Measurements from ENCODE around the gene TRAPPC13.
A peak's percentile ranks its signal among the peaks of the same experiment; 100 is the strongest.
"Not testable (repeated sequence)": the region's sequence is repeated elsewhere in the genome, so short reads cannot be mapped to it uniquely, and the experiment has no call there.

TRAPPC13 gene

GRCh38 chr5:65624571-65625555, at the start of gene TRAPPC13, which contains the start of gene SHLD3:
Gene TRAPPC13 (plus strand): TSS chr5:65625027. CDS start chr5:65625061, 34 bp downstream.
Gene SHLD3 (plus strand): TSS chr5:65625027. CDS start chr5:65629588, 4,561 bp downstream.
- peak within 1 kb of the TSS; percentile 67 to 91 (median 83) for H3K27ac ChIP-seq

DNA sequence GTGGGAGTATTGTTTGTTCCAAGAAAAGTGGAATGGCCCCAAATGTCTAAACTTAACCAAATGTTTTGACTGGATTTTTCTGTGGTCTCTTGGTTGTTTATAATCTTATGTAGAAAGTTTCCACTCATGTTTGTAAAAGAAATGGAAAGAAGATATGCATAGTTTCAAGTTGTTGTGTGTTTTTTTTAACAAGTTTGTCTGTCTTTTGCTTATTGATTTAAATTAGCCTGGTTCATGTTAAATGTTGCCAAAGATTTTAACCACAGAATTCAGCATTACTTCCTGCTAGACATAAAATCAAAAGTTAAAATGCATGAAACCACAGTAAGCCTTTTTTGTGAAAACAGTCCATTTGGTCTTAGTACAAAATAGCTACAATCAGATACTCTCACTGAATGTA, 47.7 kb upstream of the TRAPPC13 start:
- Histone ChIP-seq H3K27ac (no peak overlapping the region), H3K4me3 (no peak overlapping the region)

More at GRCh38 chr5:65624571-65625555, at the start of gene TRAPPC13, which contains the start of gene SHLD3:
- peak within 1 kb of the TSS; percentile 71 to 93 (median 77) for H3K4me3 ChIP-seq

- no peak overlapping the region for H3K27ac ChIP-seq
- no peak overlapping the region for H3K4me3 ChIP-seq
Measured at GRCh38 chr5:65588694-65589093, 36.1 kb upstream of the TRAPPC13 start.

- not testable (repeated sequence) for H3K27ac ChIP-seq, H3K4me3 ChIP-seq
Measured at GRCh38 chr5:65601761-65602160, 23.1 kb upstream of the TRAPPC13 start.

DNA sequence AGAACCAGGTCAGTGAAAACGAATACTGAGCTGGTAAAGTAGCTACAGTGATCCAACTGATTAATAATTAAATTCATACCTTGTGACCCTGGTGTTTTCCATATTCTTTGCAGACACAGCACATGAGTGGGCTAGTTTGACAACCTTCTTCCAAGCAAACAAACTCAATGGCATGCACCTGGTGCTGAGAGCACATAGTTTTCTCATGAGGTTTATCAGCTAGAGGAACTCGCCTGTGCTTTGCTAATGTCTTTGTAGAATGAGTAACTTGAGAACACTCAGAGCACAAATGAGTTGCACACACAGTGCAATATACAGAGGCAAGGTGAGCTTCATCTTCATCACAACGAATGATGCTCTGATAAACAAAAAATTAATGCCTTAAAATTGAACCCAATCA, 13.3 kb upstream of the TRAPPC13 start:
- no peak overlapping the region for H3K27ac ChIP-seq
- H3K4me3 ChIP-seq, result no peak overlapping the region

GRCh38 chr5:65612298-65612907, 12.4 kb upstream of the TRAPPC13 start:
- H3K4me3 ChIP-seq, result no peak overlapping the region
- H3K27ac ChIP-seq, result no peak overlapping the region

DNA sequence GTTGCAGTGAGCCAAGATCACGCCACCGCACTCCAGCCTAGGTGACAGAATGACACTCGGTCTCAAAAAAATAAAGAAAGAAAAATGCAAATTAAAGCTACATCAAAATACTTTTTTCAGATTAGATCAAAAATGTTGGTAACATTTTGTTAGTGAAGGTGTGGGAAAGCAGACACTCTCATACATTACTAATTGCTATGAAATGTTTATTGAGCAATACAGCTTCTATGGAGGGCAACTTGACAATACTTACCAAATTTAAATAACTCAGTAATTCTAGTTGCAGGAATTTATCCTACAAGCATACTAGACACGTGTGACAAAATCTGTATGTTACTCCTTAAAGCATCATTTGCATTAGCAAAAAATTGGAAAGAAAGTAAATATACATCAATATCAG, 4.8 kb upstream of the TRAPPC13 start:
- H3K27ac ChIP-seq, result no peak overlapping the region
- H3K4me3 ChIP-seq, result no peak overlapping the region

DNA sequence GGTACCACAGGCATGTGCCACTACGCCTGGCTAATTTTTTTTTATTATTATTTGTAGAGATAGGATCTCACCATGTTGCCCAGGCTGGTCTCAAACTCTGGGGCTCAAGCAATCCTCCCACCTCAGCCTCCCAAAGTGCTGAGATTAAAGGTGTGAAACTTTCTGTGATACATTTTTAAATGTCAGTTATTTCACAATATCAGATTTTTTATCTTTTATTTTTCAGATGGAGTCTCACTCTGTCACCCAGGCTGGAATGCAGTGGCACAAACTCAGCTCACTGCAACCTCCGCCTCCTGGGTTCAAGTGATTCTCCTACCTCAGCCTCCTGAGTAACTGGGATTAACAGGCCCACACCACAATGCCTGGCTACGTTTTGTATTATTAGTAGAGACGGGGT, 2.9 kb upstream of the TRAPPC13 start:
- not testable (repeated sequence) for H3K27ac ChIP-seq, H3K4me3 ChIP-seq

DNA sequence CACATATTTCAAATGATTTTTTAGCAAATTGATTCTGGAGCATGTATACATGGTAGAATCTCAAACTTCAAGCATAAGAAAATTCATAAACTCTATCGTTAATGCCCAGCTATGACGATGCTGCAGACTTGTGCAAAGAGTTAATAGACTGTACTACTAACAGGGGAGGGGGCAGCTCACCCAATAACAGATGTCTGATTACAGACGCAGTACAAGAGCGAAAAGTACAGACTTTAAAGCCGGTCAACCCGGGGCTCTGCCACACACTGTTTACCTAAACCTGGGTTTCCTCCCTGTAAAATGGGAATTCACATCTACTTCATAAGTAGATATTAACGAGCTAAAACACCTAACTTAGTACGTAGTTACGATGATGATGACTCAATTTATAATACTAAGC, 1.3 kb upstream of the TRAPPC13 start:
- peak overlapping the region in 19 of 21 experiments; percentile 67 to 91 (median 83) for H3K27ac ChIP-seq
- peak overlapping the region; percentile 71 to 93 (median 77) for H3K4me3 ChIP-seq

DNA sequence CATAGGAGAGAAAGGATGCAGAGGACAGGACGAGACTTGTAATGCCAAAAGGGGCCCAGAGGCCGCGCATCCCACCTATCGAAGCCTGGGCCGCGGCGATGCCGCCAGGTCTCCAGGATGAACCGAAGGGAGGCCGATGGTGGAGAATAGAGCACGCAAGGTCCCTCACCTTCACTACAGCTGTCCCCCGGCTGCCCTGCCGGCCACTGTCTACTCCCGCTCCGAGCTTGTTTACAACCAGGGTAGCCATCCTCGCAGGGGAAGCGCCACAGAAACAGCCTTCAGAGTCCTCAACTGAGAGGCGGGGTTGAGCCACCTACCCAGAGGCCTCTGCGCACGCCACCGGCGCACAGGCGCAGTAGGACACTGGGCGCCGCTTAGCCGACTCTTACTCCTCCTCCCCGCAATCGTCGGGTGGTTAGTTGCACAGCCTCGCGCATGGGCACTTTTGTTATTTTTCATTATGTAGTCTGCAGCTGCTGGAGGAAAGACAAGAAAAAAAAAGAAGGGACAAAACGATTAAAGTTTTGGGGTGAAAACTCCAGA, 729 bp upstream of the TRAPPC13 start, which contains the start of gene TRIM23:
TRIM23 (minus strand) TSS at position 309 of the 546 bp plus-strand sequence; CDS start at position 250, 59 bp downstream.
- Histone ChIP-seq H3K27ac (peak within 1 kb of the TSS; percentile 67 to 91 (median 83)), H3K4me3 (peak within 1 kb of the TSS; percentile 71 to 93 (median 77))

DNA sequence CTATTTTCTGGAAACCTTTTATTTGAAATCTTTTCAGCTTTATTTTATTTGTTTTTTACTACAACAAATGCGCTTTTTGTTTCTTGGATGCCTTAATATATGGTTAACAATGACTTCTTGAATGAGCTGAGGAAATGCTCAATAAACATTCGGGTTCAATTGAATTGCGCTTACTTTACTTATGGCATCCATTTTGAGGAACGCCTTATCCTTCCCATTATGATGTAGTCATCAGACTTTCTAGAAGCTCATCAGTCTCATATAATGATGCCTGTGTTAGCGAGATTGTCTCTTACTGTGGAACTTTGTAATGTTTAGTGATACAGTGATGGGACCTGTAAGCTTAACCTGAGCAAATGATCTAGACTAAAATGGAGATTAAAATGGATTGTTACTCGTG, 916 bp downstream of the TRAPPC13 start:
- Histone ChIP-seq H3K4me3 (peak overlapping the region; percentile 71 to 93 (median 77)), H3K27ac (peak overlapping the region in 12 of 21 experiments; percentile 67 to 91 (median 84))

GRCh38 chr5:65630981-65631380, 6.2 kb downstream of the TRAPPC13 start:
- no peak overlapping the region for H3K4me3 ChIP-seq
- H3K27ac ChIP-seq, result no peak overlapping the region

DNA sequence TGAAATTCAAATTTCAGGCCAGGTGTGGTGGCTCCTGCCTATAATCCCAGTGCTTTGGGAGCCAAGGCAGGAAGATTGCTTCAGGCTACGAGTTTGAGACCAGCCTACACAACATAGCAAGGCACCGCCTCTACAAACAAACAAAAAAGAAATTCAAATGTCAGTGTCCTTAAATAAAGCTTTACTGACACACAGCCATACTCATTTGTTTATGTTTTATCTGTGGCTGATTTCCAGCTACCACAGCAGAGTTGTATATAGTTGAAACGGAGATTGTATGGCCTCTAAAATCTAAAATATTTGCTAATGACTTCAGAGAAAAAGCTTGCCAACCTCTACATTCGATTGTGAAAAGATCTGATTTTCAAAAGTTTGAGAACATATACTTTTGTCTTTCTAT, 15.4 kb downstream of the TRAPPC13 start:
- Histone ChIP-seq H3K27ac (no peak overlapping the region), H3K4me3 (no peak overlapping the region)

DNA sequence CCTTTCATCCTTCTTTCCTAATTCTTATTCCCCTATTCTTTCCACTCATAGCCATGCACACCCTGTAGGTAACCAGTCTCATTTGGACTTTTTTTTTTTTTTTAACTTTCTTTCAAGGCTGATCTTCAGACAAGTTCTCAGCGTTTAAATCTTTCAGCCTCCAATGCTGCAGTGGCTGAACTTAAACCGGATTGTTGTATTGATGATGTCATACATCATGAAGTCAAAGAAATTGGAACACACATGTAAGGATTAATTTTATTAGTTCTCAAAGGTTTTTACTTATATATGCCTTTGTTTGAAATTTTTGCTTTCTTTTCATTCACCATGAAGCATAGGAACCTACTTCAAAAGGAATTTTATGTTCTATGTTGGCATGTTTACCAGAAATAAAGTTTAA, 22.1 kb downstream of the TRAPPC13 start:
- no peak overlapping the region for H3K27ac ChIP-seq
- H3K4me3 ChIP-seq, result no peak overlapping the region

GRCh38 chr5:65647941-65648340, 23.1 kb downstream of the TRAPPC13 start:
- H3K4me3 ChIP-seq, result no peak overlapping the region
- H3K27ac ChIP-seq, result no peak overlapping the region

DNA sequence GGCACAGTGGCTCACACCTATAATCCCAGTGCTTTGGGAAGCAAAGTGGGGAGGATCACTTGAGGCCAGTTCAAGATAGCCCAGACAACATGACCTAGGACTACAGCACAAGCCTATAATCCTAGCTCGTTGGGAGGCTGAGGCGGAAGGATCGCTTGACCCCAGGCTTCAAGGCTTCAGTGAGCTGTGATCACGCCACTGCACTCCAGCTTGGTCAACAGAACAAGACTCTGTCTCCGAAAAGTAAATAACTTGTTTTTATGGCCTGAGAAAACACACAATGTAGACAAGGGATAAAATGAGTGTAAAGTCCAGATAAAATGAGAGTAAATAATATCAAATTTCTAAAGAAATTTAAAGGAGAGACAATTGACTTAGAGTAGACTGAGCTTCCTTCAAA, 26.3 kb downstream of the TRAPPC13 start:
- Histone ChIP-seq H3K4me3 (no peak overlapping the region), H3K27ac (no peak overlapping the region)

GRCh38 chr5:65654713-65655112, 29.9 kb downstream of the TRAPPC13 start:
- H3K27ac ChIP-seq, result no peak overlapping the region
- no peak overlapping the region for H3K4me3 ChIP-seq

DNA sequence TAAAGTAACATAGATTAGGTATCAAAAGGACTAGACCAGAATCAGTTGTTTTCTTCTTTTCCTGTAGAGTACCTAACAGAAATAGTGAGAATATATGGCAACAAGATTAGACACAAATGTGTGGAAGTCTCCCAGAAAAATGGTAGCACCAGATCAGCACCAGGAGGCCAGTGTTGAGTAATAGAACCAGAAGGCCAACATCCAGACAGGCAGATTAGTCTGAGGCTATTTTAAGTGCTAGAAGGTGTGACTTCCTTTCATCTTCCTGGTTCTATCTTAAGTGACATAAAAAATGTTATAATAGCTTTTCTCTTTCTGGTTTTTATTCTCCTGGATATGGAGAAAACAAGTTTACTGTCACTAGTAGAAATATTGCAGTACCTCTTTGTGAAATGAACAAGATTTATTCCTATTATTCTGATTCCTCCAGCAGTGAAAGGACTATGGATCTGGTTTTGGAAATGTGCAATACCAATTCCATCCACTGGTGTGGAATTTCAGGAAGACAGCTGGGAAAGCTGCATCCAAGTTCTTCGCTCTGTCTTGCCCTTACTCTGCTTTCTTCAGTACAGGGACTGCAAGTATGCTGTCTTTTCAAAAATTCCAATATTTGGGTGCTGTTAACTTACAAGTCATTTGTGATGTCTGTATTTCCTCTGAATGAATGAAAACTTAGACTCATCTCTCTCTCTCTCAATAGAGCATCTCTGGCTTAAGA, 39.1 kb downstream of the TRAPPC13 start:
- Histone ChIP-seq H3K4me3 (no peak overlapping the region), H3K27ac (no peak overlapping the region)

DNA sequence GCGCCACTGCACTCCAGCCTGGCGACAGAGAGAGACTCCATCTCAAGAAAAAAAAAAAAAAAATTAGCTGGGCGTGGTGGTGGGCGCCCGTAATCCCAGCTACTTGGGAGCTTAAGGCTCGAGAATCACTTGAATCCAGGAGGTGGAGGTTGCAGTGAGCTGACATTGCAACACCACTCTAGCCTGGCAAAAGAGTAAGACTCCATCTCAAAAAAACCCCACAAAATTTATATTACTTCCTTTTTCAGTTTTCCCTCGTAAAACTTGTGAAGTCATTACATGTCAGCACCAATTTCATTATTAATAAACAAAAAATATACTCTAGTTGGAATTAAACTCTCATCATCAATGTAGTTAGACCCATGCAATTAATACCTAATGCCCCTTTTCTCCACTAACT, 43.9 kb downstream of the TRAPPC13 start:
- Histone ChIP-seq H3K27ac (no peak overlapping the region), H3K4me3 (no peak overlapping the region)

- peak overlapping the region in 1 of 21 experiments; percentile 9 for H3K27ac ChIP-seq
- no peak overlapping the region for H3K4me3 ChIP-seq
Measured at GRCh38 chr5:65672796-65673195, 48.0 kb downstream of the TRAPPC13 start.
